Panc1 (cell line): Measurements from ENCODE around the gene PDE3A. TPM values are rescaled to one million over a fixed set of nuclear protein-coding genes. Genes with fewer than 3 reads are reported as not detected.

Experiments used
- ATAC-seq: fragments of 200-7000 bp; cut with Tn5 transposase; 2 replicates; pipeline ENCODE4 v1.9.1; 2020; ENCODE audit warnings: mild to moderate bottlenecking, moderate library complexity
- BruUV-seq: library from RNA; stranded (reverse); fragments of 400-500 nt; replicated peaks from 2 replicates; lab custom pipeline; 2021; lab: Mats Ljungman, UMichigan
- CTCF ChIA-PET: fragments of 300-600 bp; sonication (Branson Sonifier 250); formaldehyde crosslinking; loops from one replicate; lab custom pipeline; 2022; ENCODE audit warnings: antibody characterized with exemption; lab: Charles Lee
- POLR2A ChIA-PET: fragments of 300-600 bp; sonication (Branson Sonifier 250); formaldehyde crosslinking; loops from one replicate; lab custom pipeline; 2022; ENCODE audit warnings: antibody characterized with exemption; lab: Charles Lee
- DNase-seq: peaks from one replicate; pipeline ENCODE4 v3.0.0-alpha.2; 2010; ENCODE audit warnings: low read depth, low spot score
- H3K27ac ChIP-seq: 2 replicates; pipeline ENCODE4 v1.5.1; 2011; ENCODE audit warnings: mild to moderate bottlenecking, low read length, inconsistent platforms
- H3K27me3 ChIP-seq: fragments of 200-500 bp; sonication (Bioruptor generic); 2 replicates; pipeline ENCODE4 v1.6.0; 2014; ENCODE audit warnings: low read length, inconsistent platforms; ENCODE audit not compliant: control insufficient read depth, insufficient read depth
- H3K36me3 ChIP-seq: fragments of 200-500 bp; sonication (Bioruptor generic); 2 replicates; pipeline ENCODE4 v1.5.1; 2014; ENCODE audit warnings: inconsistent platforms, mild to moderate bottlenecking, low read length, moderate library complexity; ENCODE audit not compliant: control insufficient read depth, insufficient read depth
- H3K4me1 ChIP-seq: 2 replicates; pipeline ENCODE4 v1.5.1; 2011; ENCODE audit warnings: inconsistent platforms, mild to moderate bottlenecking, low read length, moderate library complexity; ENCODE audit not compliant: control insufficient read depth, insufficient read depth
- H3K4me3 ChIP-seq, 2 experiments: 2 replicates each; pipeline ENCODE4 v1.5.1; 2011 to 2012; ENCODE audit warnings: low read depth in 2 of 2, low read length in 2 of 2, mild to moderate bottlenecking in 2 of 2, inconsistent platforms in 1 of 2, moderate library complexity in 1 of 2
- H3K9me3 ChIP-seq: fragments of 200-500 bp; sonication (Bioruptor generic); 2 replicates; pipeline ENCODE4 v1.5.1; 2014; ENCODE audit warnings: low read depth, mild to moderate bottlenecking, inconsistent platforms, low read length, moderate library complexity; ENCODE audit not compliant: control insufficient read depth, insufficient read depth
- CTCF ChIP-seq: fragments of 450-650 bp; IDR thresholded peaks from 2 replicates; pipeline ENCODE4 v1.5.1; 2017; ENCODE audit warnings: mild to moderate bottlenecking
- POLR2AphosphoS5 ChIP-seq: IDR thresholded peaks from 2 replicates; pipeline ENCODE4 v1.6.1; 2012; ENCODE audit warnings: mild to moderate bottlenecking, low read depth, low read length, moderate library complexity
- REST ChIP-seq, 2 experiments: IDR thresholded peaks; 2 replicates each; pipeline ENCODE4 v1.6.1; 2011 to 2012; ENCODE audit warnings: low read depth in 2 of 2, control low read depth in 1 of 2, low read length in 1 of 2, mild to moderate bottlenecking in 1 of 2, moderate library complexity in 1 of 2; ENCODE audit not compliant: insufficient read depth in 1 of 2
- SIN3A ChIP-seq: IDR thresholded peaks from 2 replicates; pipeline ENCODE4 v1.6.1; 2012; ENCODE audit warnings: low read depth, mild to moderate bottlenecking, low read length, moderate library complexity, borderline replicate concordance; ENCODE audit not compliant: insufficient read depth
- TCF7L2 ChIP-seq: IDR thresholded peaks from 2 replicates; pipeline ENCODE4 v1.6.1; 2011; ENCODE audit warnings: mild to moderate bottlenecking, low read depth, low read length, inconsistent platforms
- in situ Hi-C: cut with HindIII; loops from 2 replicates; pipeline ENCODE4 v1.10.0; 2016; ENCODE audit warnings: low sequenced_read_pairs, low pct_unique_long_range_greater_than_20kb
- intact Hi-C: fragments of 100-400 bp; cut with micrococcal nuclease; formaldehyde crosslinking; loops from one replicate; pipeline ENCODE4 v1.10.0; 2022; ENCODE audit not compliant: unreplicated experiment
- total RNA-seq: library from RNA; stranded (reverse); gene quantifications from one replicate; pipeline ENCODE4 v1.2.1, GENCODE V29; 2021; ENCODE audit not compliant: unreplicated experiment

PDE3A gene
- total RNA-seq, 1 experiment from 2014 or later = 0.03 TPM

DNA sequence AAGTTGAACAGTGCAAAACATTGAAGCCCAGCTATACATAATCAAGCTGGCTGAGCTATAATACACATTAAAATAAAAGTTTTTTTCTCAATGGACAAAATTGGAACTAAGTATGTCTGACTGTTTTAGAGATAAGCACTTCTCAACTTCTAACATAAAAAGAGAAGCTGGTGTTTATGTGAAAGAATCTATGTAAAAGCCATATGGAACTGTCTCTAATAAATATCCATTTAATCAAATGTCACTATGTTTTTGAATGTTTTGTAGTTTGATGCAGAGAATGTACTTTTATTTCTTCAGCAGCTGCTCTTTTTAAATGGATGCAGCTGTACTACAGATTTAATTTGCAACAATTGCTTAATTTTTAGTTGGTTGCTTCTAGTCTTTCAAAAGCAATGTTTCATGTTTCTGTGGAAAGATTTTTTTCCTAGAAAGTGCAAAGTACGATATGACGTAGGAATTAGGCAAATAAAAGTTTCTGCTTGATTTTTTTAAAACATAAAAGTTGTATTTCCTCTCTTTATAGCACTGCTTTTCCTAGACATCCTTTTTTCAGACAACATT, 114.2 kb downstream of the PDE3A start:
- BruUV-seq = no TSS peak
- ATAC-seq (no peak), DNase-seq (no peak)
- no peak for TF ChIP-seq POLR2AphosphoS5
- no peak for TF ChIP-seq SIN3A
- H3K36me3 ChIP-seq = no peaks in the 10 kb centered on the region
- H3K9me3 ChIP-seq = no peaks in the 10 kb centered on the region
- no peak overlapping the region for H3K4me3 ChIP-seq
- intact Hi-C loops = no loop called here
- no peaks in the 10 kb centered on the region for H3K4me1 ChIP-seq
- CTCF ChIA-PET = no interaction called here
- POLR2A ChIA-PET = no interaction called here
- in situ Hi-C loops = no loop called here
- H3K27me3 ChIP-seq = no peaks in the 10 kb centered on the region
- H3K27ac ChIP-seq = no peak overlapping the region

DNA sequence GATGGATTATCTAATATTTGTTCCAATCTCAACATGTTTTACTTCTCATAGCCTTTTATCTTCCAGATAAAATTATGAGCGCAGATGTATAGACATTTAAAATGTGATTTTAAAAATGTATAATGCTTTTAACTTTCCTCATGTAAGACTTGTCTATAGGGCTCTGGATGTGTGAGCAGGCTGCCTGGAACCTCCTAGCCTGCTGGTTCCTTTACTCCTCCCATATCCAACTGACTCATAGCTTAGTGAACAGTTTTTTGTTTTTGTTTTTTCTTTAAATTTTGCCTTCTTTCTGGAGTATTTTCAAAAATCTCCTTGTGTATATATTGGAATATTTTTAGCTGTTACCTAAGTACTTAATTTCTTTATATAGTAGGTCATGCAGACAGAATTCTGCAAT, 115.4 kb downstream of the PDE3A start:
- BruUV-seq = no TSS peak
- ATAC-seq = no peak
- in situ Hi-C loops (no loop called here), intact Hi-C loops (no loop called here)
- no peaks in the 10 kb centered on the region for H3K27me3 ChIP-seq
- POLR2A ChIA-PET = no interaction called here
- H3K36me3 ChIP-seq = no peaks in the 10 kb centered on the region
- CTCF ChIA-PET = no interaction called here
- DNase-seq = no peak
- H3K9me3 ChIP-seq = no peaks in the 10 kb centered on the region
- H3K27ac ChIP-seq = no peak overlapping the region
- H3K4me1 ChIP-seq = no peaks in the 10 kb centered on the region
- no peak overlapping the region for H3K4me3 ChIP-seq
- TF ChIP-seq REST (IDR thresholded peaks at IDR 0.05; ENCODE audit: insufficient read depth in 1 of 2, low read depth in 2 of 2, low read length in 1 of 2) (no peak), CTCF (no peak), POLR2AphosphoS5 (no peak), TCF7L2 (no peak), SIN3A (no peak)

GRCh38 chr12:20486233-20486632, 117.9 kb downstream of the PDE3A start:
- ChIA-PET POLR2A (no interaction called here), CTCF (no interaction called here)
- no peak overlapping the region for H3K4me3 ChIP-seq
- ATAC-seq = no peak
- H3K27ac ChIP-seq = no peak overlapping the region
- BruUV-seq = no TSS peak
- no peak for DNase-seq
- intact Hi-C loops (no loop called here), in situ Hi-C loops (no loop called here)
- H3K27me3 ChIP-seq = no peaks in the 10 kb centered on the region
- TF ChIP-seq SIN3A = no peak
- no peak for TF ChIP-seq CTCF
- TF ChIP-seq TCF7L2 = no peak
- TF ChIP-seq REST (IDR thresholded peaks at IDR 0.05; ENCODE audit: insufficient read depth in 1 of 2, low read depth in 2 of 2, low read length in 1 of 2) = no peak
- no peak for TF ChIP-seq POLR2AphosphoS5
- no peaks in the 10 kb centered on the region for H3K4me1 ChIP-seq
- H3K9me3 ChIP-seq = no peaks in the 10 kb centered on the region
- H3K36me3 ChIP-seq = no peaks in the 10 kb centered on the region
